ENCODE data around the gene ZNF423.

DNA sequence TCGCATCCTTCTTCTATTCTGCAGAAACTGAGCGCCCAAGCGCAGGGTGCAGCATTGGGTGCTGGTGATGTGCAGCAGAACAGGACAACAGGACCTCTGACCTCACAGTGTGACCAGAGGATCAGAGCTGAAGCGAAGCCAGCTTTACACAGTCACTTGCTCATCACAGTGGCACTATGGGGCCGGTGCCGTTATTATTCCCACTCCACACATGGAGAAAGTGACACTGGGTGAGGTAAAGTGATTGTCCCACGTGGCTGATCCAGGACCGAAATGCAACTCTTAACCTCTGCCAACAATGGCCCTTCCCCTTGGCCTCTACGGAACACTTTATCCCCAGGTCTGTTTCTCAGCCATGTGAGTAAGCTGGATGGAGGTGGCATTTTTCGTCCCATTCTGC lies 311.1 kb downstream of the ZNF423 start:
- TF ChIP-seq, protein P1, sequence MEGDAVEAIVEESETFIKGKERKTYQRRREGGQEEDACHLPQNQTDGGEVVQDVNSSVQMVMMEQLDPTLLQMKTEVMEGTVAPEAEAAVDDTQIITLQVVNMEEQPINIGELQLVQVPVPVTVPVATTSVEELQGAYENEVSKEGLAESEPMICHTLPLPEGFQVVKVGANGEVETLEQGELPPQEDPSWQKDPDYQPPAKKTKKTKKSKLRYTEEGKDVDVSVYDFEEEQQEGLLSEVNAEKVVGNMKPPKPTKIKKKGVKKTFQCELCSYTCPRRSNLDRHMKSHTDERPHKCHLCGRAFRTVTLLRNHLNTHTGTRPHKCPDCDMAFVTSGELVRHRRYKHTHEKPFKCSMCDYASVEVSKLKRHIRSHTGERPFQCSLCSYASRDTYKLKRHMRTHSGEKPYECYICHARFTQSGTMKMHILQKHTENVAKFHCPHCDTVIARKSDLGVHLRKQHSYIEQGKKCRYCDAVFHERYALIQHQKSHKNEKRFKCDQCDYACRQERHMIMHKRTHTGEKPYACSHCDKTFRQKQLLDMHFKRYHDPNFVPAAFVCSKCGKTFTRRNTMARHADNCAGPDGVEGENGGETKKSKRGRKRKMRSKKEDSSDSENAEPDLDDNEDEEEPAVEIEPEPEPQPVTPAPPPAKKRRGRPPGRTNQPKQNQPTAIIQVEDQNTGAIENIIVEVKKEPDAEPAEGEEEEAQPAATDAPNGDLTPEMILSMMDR (IDR thresholded peaks at IDR 0.05 in 2 of 3, conservative IDR thresholded peaks at IDR 0.05 in 1 of 3; ENCODE audit: insufficient read depth in 2 of 3, low read depth in 1 of 3, low read length in 3 of 3), result no peak
- TF ChIP-seq ZBTB7A (IDR thresholded peaks at IDR 0.05; ENCODE audit: borderline replicate concordance, control insufficient read depth, low read depth, low read length) (no peak), RB1 (IDR thresholded peaks at IDR 0.05; ENCODE audit: low read depth) (no peak), ZNF639 (CRISPR knock-in tag; conservative IDR thresholded peaks at IDR 0.05 in 1 of 2, IDR thresholded peaks at IDR 0.05 in 1 of 2) (no peak), ZNF274 (IDR thresholded peaks at IDR 0.05; ENCODE audit: borderline replicate concordance, low read depth, low read length) (no peak), NR2C2 (CRISPR knock-in tag; IDR thresholded peaks at IDR 0.05) (no peak), NR2C2 (tag; IDR thresholded peaks at IDR 0.05) (no peak), YY1 (IDR thresholded peaks at IDR 0.05; ENCODE audit: borderline replicate concordance in 1 of 3, control insufficient read depth in 1 of 3, extremely low read depth in 1 of 3, insufficient read depth in 3 of 3, insufficient read length in 1 of 3, insufficient replicate concordance in 2 of 3, low read depth in 1 of 3, low read length in 2 of 3) (no peak), RFX1 (IDR thresholded peaks at IDR 0.05) (no peak), POLR3A (IDR thresholded peaks at IDR 0.05; ENCODE audit: borderline replicate concordance, extremely low read depth, insufficient read depth, insufficient read length) (no peak), THRAP3 (IDR thresholded peaks at IDR 0.05; ENCODE audit: borderline replicate concordance) (no peak), JUND (IDR thresholded peaks at IDR 0.05; ENCODE audit: borderline replicate concordance, low read depth, low read length) (no peak), JUND (tag; IDR thresholded peaks at IDR 0.05; ENCODE audit: borderline replicate concordance, low read depth, low read length) (no peak), HDGF (IDR thresholded peaks at IDR 0.05) (no peak)
